GM06990 (cell line): ENCODE measurements around the gene USP6.
"Not testable (repeated sequence)": the region's sequence is repeated elsewhere in the genome, so short reads cannot be mapped to it uniquely, and the experiment has no call there.

Experiments used
- DNase-seq: peaks from one replicate; pipeline ENCODE4 v3.0.0-alpha.2; 2011; ENCODE audit not compliant: insufficient read length; ENCODE audit errors: extremely low read depth
- H3K27me3 ChIP-seq: replicated peaks from 2 replicates; pipeline ENCODE4 v1.6.0; 2011; ENCODE audit warnings: low read length; ENCODE audit not compliant: control insufficient read depth, insufficient read depth
- H3K36me3 ChIP-seq: 2 replicates; pipeline ENCODE4 v1.5.1; 2011; ENCODE audit warnings: low read length; ENCODE audit not compliant: control insufficient read depth, insufficient read depth
- H3K4me3 ChIP-seq: replicated peaks from 2 replicates; pipeline ENCODE4 v1.5.1; 2011; ENCODE audit warnings: low read depth, mild to moderate bottlenecking, control low read depth, low read length
- CTCF ChIP-seq: IDR thresholded peaks from 2 replicates; pipeline ENCODE4 v1.5.1; 2011; ENCODE audit warnings: low read length, control low read depth, mild to moderate bottlenecking, inconsistent platforms; ENCODE audit not compliant: insufficient read depth, poor library complexity, severe bottlenecking

Gene USP6

GRCh38 chr17:5131146-5131715 lies 15.4 kb downstream of the USP6 start:
- TF ChIP-seq CTCF: no peak
- no peaks in the 10 kb centered on the region for H3K27me3 ChIP-seq
- DNase-seq: no peak
- H3K36me3 ChIP-seq: no peaks in the 10 kb centered on the region
- H3K4me3 ChIP-seq: no peak overlapping the region

DNA sequence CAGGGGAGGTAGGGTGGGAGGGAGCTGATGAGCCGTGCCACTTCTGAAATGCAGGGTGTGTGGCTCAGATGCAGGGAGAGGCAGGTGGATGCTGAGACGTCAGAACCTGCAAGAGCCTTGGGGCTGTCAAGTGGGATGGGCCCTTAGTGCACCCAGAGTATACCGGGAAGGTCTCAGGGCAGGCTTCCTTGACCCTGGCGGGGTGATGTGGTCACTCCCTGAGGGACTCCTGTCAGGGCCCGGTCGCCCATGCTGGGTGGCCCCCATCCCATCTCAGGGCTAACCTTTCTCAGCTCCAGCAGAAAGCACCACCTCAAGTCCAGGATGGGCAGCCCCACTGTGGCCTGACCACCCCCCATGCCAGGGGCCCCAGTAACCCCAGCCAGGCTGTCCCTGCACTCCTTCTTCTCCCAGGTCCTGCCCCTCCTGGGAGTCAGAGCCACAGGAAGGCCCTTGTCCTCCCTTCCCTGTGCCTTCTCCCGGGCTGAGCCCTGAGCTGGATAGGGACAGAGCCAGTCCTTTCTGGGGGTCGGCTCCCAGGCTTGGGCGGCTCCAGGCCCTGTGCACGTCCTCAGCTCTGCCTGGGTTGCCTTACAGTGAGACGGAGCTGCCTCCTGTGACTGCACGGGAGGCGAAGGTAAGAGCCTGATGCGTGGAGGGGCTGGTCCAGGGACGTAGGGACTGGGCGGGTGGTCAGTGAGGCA lies 16.1 kb downstream of the USP6 start:
- not testable (repeated sequence) for H3K27me3 ChIP-seq, DNase-seq, H3K4me3 ChIP-seq, H3K36me3 ChIP-seq

- not testable (repeated sequence) for H3K27me3 ChIP-seq, H3K4me3 ChIP-seq, H3K36me3 ChIP-seq, DNase-seq
Measured at GRCh38 chr17:5132503-5133225, 16.8 kb downstream of the USP6 start.

GRCh38 chr17:5133311-5133710 lies 17.5 kb downstream of the USP6 start:
- H3K4me3 ChIP-seq: no peak overlapping the region
- no peaks in the 10 kb centered on the region for H3K27me3 ChIP-seq
- DNase-seq: no peak
- H3K36me3 ChIP-seq: no peaks in the 10 kb centered on the region
- no peak for TF ChIP-seq CTCF

- not testable (repeated sequence) for DNase-seq, H3K27me3 ChIP-seq, H3K4me3 ChIP-seq, H3K36me3 ChIP-seq
Measured at GRCh38 chr17:5133961-5134360, 18.1 kb downstream of the USP6 start.

GRCh38 chr17:5134571-5134970 lies 18.7 kb downstream of the USP6 start:
- not testable (repeated sequence) for H3K27me3 ChIP-seq, H3K4me3 ChIP-seq, DNase-seq, H3K36me3 ChIP-seq

DNA sequence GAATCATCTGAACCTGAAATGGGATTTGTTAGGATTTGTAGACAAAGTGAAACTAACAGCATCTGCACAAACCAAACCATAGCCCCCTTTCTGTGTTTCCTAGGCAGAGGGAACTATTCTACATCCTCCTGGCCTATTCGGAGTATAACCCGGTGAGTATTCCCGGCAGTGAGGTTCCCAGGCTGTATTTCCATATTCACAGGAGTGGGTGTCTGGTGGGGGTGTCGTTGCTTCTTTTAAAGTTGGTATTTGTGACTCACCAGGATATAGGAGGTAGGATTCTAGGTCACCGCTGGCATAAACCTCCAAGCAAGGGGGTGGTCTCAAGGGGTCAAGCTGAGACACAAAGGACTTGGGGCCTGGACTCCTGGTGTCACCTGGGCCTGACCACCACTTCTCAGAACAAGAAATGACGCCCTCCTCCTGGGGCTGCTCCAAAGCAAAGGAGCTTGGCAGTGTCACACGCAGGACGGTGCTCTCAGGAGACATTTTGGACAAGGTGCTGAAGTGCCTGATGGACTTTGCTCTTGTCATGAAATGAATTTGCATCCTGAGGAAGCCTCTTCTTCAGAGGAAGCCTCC lies 19.4 kb downstream of the USP6 start:
- H3K27me3 ChIP-seq, H3K36me3 ChIP-seq, DNase-seq, H3K4me3 ChIP-seq: not testable (repeated sequence)

DNA sequence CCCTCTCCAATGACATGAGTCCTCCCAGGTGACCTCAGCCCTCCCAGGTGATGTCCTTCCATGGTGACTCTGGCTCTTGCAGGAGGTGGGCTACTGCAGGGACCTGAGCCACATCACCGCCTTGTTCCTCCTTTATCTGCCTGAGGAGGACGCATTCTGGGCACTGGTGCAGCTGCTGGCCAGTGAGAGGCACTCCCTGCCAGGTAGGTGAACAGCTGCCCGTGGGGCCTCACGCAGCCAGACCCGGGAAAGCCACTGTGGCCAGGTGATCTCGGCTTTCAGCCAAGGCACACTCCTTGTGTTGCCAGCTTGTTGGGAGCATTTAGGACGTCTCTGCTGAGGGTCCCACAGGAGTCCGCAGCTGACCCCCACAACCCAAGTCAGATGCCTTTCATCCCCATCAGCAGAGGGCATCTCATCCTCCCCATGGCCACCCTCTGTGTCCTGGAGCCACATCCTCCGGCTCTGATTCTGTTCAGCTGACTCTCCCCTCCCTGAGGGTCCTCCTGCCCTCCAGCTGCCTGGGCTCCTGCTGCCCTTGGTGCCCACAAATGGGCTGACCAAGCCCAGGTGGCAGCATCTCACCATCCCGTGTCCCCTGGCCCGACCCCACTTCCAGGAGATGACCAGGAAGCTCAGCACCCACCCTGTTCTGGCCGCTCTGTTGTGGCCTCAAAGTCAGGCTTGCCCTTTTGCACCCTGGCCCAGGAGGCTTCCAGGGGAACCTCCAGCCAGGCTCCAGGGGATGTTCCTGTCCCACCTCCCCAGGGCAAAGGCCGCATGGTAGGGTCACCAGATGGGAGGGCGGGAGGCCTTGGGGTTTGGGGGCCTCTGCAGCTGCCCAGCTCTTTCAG lies 20.1 kb downstream of the USP6 start:
- no peak for TF ChIP-seq CTCF
- no peak overlapping the region for H3K4me3 ChIP-seq
- H3K27me3 ChIP-seq: no peaks in the 10 kb centered on the region
- DNase-seq: no peak
- H3K36me3 ChIP-seq: no peaks in the 10 kb centered on the region

DNA sequence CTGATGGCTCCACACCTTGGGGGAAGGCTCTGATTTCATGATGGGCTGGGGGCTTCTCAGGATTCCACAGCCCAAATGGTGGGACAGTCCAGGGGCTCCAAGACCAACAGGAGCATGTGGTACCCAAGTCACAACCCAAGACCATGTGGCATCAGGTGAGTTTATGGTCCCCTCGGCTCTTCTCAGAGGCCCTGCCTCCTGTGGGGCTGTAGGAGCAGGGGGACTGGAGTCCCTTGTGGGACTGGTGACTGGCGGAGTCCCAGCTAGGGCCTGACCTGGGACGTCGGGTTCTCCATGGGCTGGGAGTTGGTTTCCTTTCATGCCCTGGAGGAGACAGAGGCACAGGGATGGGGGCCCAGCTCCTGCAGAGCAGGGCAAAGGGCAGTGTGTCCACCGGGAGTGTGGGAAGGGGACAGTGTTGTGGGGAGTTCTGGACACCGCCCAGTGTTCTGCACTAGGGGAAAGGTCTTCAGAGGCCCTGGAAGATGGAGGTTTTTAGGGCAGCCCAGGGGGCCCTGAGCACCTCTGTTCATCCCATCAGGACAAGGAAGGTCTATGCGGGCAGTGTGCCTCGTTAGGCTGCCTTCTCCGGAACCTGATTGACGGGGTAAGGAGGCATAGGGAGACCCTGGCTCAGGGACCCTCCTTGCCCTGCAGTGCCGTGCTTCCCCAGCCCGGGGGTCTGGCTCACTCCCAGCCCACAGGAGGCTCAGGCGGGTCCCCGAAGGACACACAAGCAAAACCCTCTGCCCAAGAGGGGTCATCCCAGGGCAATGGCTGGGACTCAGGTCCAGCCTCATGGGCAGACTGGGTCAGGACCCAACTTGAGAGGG lies 21.0 kb downstream of the USP6 start:
- not testable (repeated sequence) for DNase-seq, H3K4me3 ChIP-seq, H3K36me3 ChIP-seq, H3K27me3 ChIP-seq
